Stimulated activated effector memory CD8-positive, alpha-beta T cell treated with anti-CD3 and anti-CD28 coated beads, Interleukin-12 subunit alpha, Interleukin-12 subunit beta, amount 100 ng/mL, for 72 hours (primary cell): ENCODE results near the gene UAP1.

Source experiments
- ATAC-seq: fragments of 150-1000 bp; cut with Tn5 transposase; 2 replicates; pipeline ENCODE4 v1.10.0; 2021
- DNase-seq, 2 donors: peaks; one replicate each; pipeline ENCODE4 v3.0.0; 2021 to 2022; ENCODE audit warnings: low spot score in 2 of 2
- H3K27ac Mint-ChIP-seq: one replicate; pipeline ENCODE4 v1.8.0; 2022; ENCODE audit warnings: mild to moderate bottlenecking, mixed read lengths
- H3K36me3 Mint-ChIP-seq: one replicate; pipeline ENCODE4 v1.8.0; 2022; ENCODE audit warnings: mild to moderate bottlenecking, mixed read lengths
- H3K4me1 Mint-ChIP-seq: one replicate; pipeline ENCODE4 v1.8.0; 2022; ENCODE audit warnings: mixed read lengths
- H3K4me3 Mint-ChIP-seq: one replicate; pipeline ENCODE4 v1.8.0; 2022; ENCODE audit warnings: mild to moderate bottlenecking, mixed read lengths
- H3K9me3 Mint-ChIP-seq: one replicate; pipeline ENCODE4 v1.8.0; 2022; ENCODE audit warnings: mixed read lengths

Gene UAP1

GRCh38 chr1:162625679-162626078 is 64.2 kb downstream of the UAP1 start:
- no peak for ATAC-seq
- H3K4me1 Mint-ChIP-seq = no peaks in the 10 kb centered on the region

GRCh38 chr1:162626094-162626493 is 64.6 kb downstream of the UAP1 start:
- ATAC-seq (no peak), DNase-seq (no peak)
- Mint-ChIP-seq H3K4me1 (no peaks in the 10 kb centered on the region), H3K27ac (no peak overlapping the region), H3K4me3 (no peak overlapping the region), H3K36me3 (no peaks in the 10 kb centered on the region), H3K9me3 (no peaks in the 10 kb centered on the region)

More at GRCh38 chr1:162625679-162626078, 64.2 kb downstream of the UAP1 start:
- Mint-ChIP-seq H3K27ac (no peak overlapping the region), H3K36me3 (no peaks in the 10 kb centered on the region), H3K4me3 (no peak overlapping the region), H3K9me3 (no peaks in the 10 kb centered on the region)
- DNase-seq = no peak

- peak; percentile 50 for ATAC-seq
- Mint-ChIP-seq H3K36me3 (no peaks in the 10 kb centered on the region), H3K4me3 (no peak overlapping the region), H3K4me1 (no peaks in the 10 kb centered on the region), H3K9me3 (no peaks in the 10 kb centered on the region), H3K27ac (no peak overlapping the region)
- no peak for DNase-seq
These were observed 65.2 kb downstream of the UAP1 start for GRCh38 chr1:162626761-162627160.

- DNase-seq (no peak), ATAC-seq (no peak)
- no peak overlapping the region for H3K27ac Mint-ChIP-seq
- no peak overlapping the region for H3K4me3 Mint-ChIP-seq
- no peaks in the 10 kb centered on the region for H3K36me3 Mint-ChIP-seq
- no peaks in the 10 kb centered on the region for H3K9me3 Mint-ChIP-seq
- H3K4me1 Mint-ChIP-seq = no peaks in the 10 kb centered on the region
These were observed 66.3 kb downstream of the UAP1 start for GRCh38 chr1:162627662-162628296.

- H3K4me3 Mint-ChIP-seq = no peak overlapping the region
- DNase-seq = no peak
- H3K36me3 Mint-ChIP-seq = no peaks in the 10 kb centered on the region
- no peaks in the 10 kb centered on the region for H3K4me1 Mint-ChIP-seq
- no peak for ATAC-seq
- no peak overlapping the region for H3K27ac Mint-ChIP-seq
- H3K9me3 Mint-ChIP-seq = no peaks in the 10 kb centered on the region
These were observed 67.6 kb downstream of the UAP1 start for GRCh38 chr1:162629077-162629627.

GRCh38 chr1:162629651-162630050 is 68.1 kb downstream of the UAP1 start:
- no peaks in the 10 kb centered on the region for H3K9me3 Mint-ChIP-seq
- no peaks in the 10 kb centered on the region for H3K4me1 Mint-ChIP-seq
- H3K4me3 Mint-ChIP-seq = no peak overlapping the region
- ATAC-seq = no peak
- no peak overlapping the region for H3K27ac Mint-ChIP-seq
- DNase-seq = no peak
- H3K36me3 Mint-ChIP-seq = no peaks in the 10 kb centered on the region

GRCh38 chr1:162631546-162632191 is 70.1 kb downstream of the UAP1 start:
- no peak overlapping the region for H3K27ac Mint-ChIP-seq
- no peaks in the 10 kb centered on the region for H3K36me3 Mint-ChIP-seq
- DNase-seq (no peak), ATAC-seq (peak; percentile 11)
- no peaks in the 10 kb centered on the region for H3K4me1 Mint-ChIP-seq
- H3K9me3 Mint-ChIP-seq = no peaks in the 10 kb centered on the region
- no peak overlapping the region for H3K4me3 Mint-ChIP-seq

GRCh38 chr1:162632217-162632666 is 70.7 kb downstream of the UAP1 start, which contains the start of gene DDR2:
Gene DDR2, plus strand, starts transcription at chr1:162632464. Its CDS starts 86,600 bp downstream, at chr1:162719064.
- Mint-ChIP-seq H3K36me3 (no peaks in the 10 kb centered on the region), H3K9me3 (no peaks in the 10 kb centered on the region), H3K27ac (no peak within 1 kb of the TSS), H3K4me1 (no peaks in the 10 kb centered on the region), H3K4me3 (no peak within 1 kb of the TSS)
- DNase-seq (no peak), ATAC-seq (no peak)

- ATAC-seq (no peak), DNase-seq (no peak)
- Mint-ChIP-seq H3K27ac (no peak overlapping the region), H3K4me1 (no peaks in the 10 kb centered on the region), H3K36me3 (no peaks in the 10 kb centered on the region), H3K9me3 (no peaks in the 10 kb centered on the region), H3K4me3 (no peak overlapping the region)
These were observed 71.2 kb downstream of the UAP1 start for GRCh38 chr1:162632698-162633080.

GRCh38 chr1:162633081-162633762 is 71.7 kb downstream of the UAP1 start:
- ATAC-seq (no peak), DNase-seq (no peak)
- H3K4me1 Mint-ChIP-seq = no peaks in the 10 kb centered on the region
- no peaks in the 10 kb centered on the region for H3K36me3 Mint-ChIP-seq
- H3K9me3 Mint-ChIP-seq = no peaks in the 10 kb centered on the region
- H3K27ac Mint-ChIP-seq = no peak overlapping the region
- H3K4me3 Mint-ChIP-seq = no peak overlapping the region

- DNase-seq = no peak
- Mint-ChIP-seq H3K27ac (no peak overlapping the region), H3K4me1 (no peaks in the 10 kb centered on the region), H3K9me3 (no peaks in the 10 kb centered on the region), H3K36me3 (no peaks in the 10 kb centered on the region), H3K4me3 (no peak overlapping the region)
- ATAC-seq = no peak
These were observed 73.9 kb downstream of the UAP1 start for GRCh38 chr1:162635418-162635817.

- no peak for ATAC-seq
- DNase-seq = no peak
- Mint-ChIP-seq H3K9me3 (no peaks in the 10 kb centered on the region), H3K4me3 (no peak overlapping the region), H3K4me1 (no peaks in the 10 kb centered on the region), H3K36me3 (no peaks in the 10 kb centered on the region), H3K27ac (no peak overlapping the region)
These were observed 78.2 kb downstream of the UAP1 start for GRCh38 chr1:162639718-162640117.

GRCh38 chr1:162641114-162641513 is 79.6 kb downstream of the UAP1 start:
- Mint-ChIP-seq H3K27ac (no peak overlapping the region), H3K4me1 (no peaks in the 10 kb centered on the region), H3K4me3 (no peak overlapping the region), H3K36me3 (no peaks in the 10 kb centered on the region), H3K9me3 (no peaks in the 10 kb centered on the region)
- ATAC-seq (no peak), DNase-seq (no peak)

- no peak for DNase-seq
- no peaks in the 10 kb centered on the region for H3K4me1 Mint-ChIP-seq
- no peak overlapping the region for H3K4me3 Mint-ChIP-seq
These were observed 83.4 kb downstream of the UAP1 start for GRCh38 chr1:162644986-162645314.

GRCh38 chr1:162645666-162646065 is 84.1 kb downstream of the UAP1 start:
- Mint-ChIP-seq H3K9me3 (no peaks in the 10 kb centered on the region), H3K36me3 (no peaks in the 10 kb centered on the region), H3K27ac (no peak overlapping the region), H3K4me1 (no peaks in the 10 kb centered on the region), H3K4me3 (no peak overlapping the region)
- no peak for ATAC-seq
- no peak for DNase-seq

More at GRCh38 chr1:162644986-162645314, 83.4 kb downstream of the UAP1 start:
- Mint-ChIP-seq H3K36me3 (no peaks in the 10 kb centered on the region), H3K9me3 (no peaks in the 10 kb centered on the region), H3K27ac (no peak overlapping the region)
- ATAC-seq = no peak

GRCh38 chr1:162649583-162649982 is 88.1 kb downstream of the UAP1 start:
- Mint-ChIP-seq H3K36me3 (no peaks in the 10 kb centered on the region), H3K4me3 (no peak overlapping the region), H3K27ac (no peak overlapping the region), H3K9me3 (no peaks in the 10 kb centered on the region), H3K4me1 (no peaks in the 10 kb centered on the region)
- no peak for ATAC-seq
- no peak for DNase-seq
